ENCODE data around the gene TXNDC11.

The TXNDC11 gene

DNA sequence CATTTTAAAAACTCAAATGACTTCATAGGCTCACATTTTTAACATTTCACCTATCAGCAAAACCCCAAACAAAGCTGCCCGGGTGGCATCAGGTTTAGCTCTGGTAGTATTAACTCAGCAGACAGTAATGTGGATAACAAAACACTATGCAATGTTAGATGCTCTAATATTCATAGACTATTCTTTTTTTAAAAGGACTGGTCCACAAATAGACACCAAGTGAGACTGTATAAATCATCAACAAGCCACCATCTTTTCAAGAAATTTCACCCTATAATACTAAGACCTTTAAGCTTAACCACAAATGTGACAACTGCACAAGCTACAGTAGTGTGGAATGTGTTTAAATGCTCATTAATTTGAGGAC lies 54.2 kb downstream of the TXNDC11 start:
- no peak for DNase-seq (ENCODE audit: low spot score)

DNA sequence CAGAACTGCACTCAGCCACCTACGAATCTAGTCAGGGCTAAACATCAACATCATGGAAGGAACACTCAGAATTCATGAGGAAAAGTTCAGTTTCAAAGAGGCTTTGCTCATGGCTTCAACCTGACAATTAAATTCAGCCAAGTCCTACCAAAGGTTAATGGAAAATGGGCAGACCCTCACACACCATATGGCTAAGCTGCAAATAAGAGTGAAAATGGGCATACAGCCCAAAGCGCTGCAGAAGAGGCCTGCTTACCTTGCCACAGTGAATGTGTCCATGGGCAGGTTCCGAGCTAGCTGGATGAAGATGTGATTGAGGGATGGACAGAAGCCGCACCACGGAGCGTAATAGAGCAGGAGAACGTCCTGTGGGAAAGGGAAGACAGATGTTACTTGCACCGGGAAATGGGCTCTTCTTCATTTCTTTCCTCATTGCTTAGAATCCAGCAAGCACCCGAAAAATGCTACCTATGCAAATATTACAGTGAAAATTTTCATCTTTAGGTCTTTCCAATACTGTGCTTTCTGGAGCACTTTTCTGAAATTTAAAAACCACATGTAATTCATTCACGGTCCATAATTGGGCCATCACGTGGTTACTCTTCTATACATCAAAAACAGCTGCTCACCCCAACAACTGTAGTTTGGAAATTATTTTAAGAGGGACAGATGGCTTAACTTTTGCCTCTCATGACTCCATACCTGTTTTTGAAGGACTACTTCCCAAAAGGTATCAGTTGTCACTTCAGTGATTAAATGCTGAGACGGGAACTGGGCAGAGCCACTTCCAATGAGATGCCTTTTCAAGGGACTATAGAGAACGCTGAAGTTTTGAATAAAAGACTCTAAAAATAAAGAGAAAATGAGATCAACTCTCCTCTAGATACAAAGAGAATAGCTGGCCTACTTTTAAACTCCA lies 54.8 kb downstream of the TXNDC11 start:
- DNase-seq (ENCODE audit: low spot score), result no peak

DNA sequence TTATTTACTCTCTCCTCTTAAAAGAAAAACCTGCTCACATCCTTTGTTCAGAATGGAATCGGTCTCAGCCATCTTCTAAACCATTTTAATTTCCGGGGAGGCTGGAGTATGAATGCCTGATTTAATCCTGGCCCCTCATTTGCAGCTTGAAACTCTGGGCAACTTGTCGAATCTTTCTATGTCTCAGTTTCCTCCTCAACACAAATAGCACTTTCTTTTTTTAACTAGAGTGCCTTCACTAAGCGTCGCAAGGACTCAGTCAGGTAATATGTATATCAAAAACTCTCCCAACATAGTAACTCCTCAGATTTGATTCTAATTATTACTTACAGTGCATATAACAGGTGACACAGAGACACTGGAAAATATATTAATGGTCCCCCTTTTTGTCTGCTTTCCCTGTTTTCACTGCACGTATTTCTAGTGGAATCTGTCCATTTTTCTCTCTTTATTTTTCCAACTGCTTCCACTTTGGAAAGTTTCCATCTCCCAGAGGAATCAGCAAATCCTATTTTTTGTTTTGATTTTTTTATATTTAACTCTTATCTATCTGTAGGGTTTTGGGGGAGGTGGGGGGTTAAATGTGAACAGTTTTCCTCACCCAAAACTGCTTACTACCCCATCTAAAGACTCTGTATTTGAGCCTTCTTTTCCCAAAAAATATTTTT lies 55.8 kb downstream of the TXNDC11 start:
- DNase-seq (ENCODE audit: low spot score), result no peak

DNA sequence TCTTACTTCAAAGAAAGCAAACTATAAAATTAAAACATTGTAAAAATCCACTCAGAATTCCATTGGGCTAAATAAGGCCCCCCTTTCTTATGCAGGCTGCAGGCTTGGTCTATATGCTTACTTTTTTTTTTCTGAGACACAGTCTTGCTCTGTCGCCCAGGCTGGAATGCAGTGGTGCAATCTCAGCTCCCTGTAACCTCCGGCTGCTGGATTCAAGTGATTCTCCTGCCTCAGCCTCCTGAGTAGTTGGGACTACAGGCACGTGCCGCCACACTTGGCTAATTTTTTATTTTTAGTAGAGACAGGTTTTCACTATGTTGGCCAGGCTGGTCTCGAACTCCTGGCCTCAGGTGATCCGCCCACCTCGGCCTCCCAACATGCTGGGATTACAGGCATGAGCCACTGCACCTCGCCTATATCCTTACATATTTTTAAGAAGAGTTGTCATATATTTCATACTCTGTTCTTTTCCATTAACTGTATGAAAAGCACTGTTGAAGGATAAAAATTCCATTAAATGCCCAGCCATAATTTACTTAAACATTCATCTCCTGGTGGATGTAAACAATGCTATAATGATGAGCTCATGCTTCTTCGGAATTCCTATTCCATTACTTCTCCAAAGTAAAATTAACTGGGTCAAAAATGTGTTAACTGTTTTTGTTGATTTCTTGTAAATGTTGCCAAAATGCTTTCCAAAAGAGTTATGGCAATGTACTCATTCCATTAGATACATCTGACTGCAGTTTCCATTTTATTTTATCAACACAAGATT lies 56.6 kb downstream of the TXNDC11 start:
- DNase-seq (ENCODE audit: low spot score), result no peak

GRCh38 chr16:11684231-11685025 lies 58.2 kb downstream of the TXNDC11 start:
- no peak for DNase-seq (ENCODE audit: low spot score)

DNA sequence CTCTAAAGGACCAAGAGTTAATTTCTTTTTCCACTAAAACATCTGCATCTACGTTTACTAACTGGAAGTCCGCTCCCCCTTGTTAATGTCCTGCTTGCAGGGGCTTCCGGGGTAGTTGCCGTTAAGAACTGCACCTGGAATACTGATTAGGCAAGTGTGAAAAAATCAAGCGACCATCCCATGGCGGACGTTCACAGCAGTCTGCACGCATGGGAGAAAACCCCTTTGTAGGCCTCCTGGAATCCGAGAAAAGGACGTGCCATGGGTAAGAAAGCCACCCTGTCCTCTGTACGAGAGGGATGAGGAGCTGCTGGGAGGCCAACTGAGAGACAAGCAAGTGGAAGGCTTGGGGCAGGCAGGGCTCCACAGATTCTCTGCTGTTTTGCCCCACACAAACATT lies 59.5 kb downstream of the TXNDC11 start:
- DNase-seq (ENCODE audit: low spot score), result no peak

DNA sequence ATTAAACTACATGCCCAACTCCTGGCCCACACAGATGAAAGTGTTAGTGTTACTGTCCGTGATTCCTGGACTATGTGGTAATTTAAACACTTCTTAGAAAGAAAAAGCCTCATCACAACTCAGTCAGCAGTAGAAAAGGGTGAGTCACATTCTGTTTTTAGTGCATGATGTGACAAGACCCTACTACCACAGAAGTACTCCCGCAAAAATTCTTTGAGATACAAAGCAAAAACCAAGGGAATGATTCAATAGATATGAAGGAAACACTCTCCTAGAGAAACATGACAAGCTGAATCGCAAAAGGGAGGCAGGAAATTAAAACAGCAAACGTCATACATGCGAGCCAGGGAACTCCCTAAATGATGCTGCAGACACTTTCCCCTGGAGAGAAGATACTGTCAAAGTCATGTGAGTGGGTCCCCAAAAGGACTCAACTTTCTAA lies 60.0 kb downstream of the TXNDC11 start:
- peak; percentile 81 for DNase-seq (ENCODE audit: low spot score)

GRCh38 chr16:11681976-11682654 lies 60.5 kb downstream of the TXNDC11 start:
- DNase-seq (ENCODE audit: low spot score), result no peak

- DNase-seq (ENCODE audit: low spot score), result no peak
These were observed 61.1 kb downstream of the TXNDC11 start for GRCh38 chr16:11681556-11681955.

- no peak for DNase-seq (ENCODE audit: low spot score)
These were observed 62.4 kb downstream of the TXNDC11 start for GRCh38 chr16:11679941-11680911.

GRCh38 chr16:11679250-11679649 lies 63.4 kb downstream of the TXNDC11 start:
- no peak for DNase-seq (ENCODE audit: low spot score)

DNA sequence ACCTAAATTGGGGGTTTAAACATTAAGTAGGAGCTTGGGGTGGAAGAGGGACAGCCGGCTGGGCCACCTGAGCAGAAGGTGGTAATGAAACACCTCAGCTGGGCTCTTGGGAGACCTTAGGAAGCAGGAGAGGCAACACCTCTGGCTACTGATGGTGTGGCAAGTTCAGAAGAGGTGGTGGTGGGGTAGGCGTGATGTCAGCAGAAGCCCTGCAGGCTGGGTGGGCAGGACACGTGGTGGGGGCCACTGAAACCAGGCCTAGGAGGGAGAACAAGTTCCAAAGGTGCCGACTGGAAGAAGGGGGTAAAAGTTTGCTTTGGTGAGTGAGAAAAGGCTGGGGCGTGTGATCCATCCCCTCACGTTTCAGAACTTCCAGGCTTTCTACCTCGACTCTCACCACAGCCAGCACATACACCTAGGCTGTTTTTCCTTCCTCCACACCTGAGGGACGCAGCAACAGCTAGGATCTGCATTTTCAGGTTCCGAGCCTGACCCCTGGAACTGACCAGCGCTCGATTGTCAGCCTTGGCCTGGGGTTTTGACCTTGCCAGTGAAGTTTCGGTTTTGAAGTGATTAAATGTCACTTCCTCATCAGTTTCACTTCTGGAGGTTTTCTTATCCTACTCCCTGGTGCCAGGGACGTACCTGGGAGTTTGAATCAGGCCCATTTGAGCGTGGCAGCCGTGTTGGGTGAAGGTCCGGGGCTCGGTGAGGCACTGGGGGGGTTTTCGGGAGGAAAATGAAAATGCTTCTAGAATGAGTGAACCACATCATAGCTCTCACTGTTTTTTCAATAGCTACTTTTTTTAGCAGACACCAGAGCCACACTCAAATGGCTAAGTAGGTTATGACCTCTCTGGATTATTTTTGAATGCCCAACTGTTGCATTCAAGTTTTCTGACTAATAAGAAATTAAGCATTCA lies 64.4 kb downstream of the TXNDC11 start:
- no peak for DNase-seq (ENCODE audit: low spot score)

GRCh38 chr16:11677451-11677951 lies 65.2 kb downstream of the TXNDC11 start:
- DNase-seq (ENCODE audit: low spot score), result no peak

DNA sequence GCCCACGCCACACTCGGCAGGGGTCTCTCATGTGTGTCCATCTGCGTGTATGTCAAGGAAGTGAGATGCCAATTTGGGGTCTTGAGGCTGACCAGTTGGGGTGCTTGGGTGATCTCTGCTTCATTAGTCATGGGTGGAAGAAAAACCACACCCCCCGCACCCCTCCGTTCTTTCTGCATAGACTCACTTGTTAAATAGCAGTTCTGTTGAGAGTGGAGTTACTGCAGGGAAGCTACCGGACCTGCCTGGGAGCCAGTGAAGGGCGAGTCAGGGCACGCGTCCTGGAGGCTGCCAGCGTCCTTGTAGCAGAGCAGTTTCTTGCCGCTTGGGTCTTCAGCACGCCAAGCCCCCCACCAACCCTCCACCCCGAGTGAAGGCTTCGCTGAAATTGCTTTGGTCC lies 65.9 kb downstream of the TXNDC11 start:
- no peak for DNase-seq (ENCODE audit: low spot score)

DNA sequence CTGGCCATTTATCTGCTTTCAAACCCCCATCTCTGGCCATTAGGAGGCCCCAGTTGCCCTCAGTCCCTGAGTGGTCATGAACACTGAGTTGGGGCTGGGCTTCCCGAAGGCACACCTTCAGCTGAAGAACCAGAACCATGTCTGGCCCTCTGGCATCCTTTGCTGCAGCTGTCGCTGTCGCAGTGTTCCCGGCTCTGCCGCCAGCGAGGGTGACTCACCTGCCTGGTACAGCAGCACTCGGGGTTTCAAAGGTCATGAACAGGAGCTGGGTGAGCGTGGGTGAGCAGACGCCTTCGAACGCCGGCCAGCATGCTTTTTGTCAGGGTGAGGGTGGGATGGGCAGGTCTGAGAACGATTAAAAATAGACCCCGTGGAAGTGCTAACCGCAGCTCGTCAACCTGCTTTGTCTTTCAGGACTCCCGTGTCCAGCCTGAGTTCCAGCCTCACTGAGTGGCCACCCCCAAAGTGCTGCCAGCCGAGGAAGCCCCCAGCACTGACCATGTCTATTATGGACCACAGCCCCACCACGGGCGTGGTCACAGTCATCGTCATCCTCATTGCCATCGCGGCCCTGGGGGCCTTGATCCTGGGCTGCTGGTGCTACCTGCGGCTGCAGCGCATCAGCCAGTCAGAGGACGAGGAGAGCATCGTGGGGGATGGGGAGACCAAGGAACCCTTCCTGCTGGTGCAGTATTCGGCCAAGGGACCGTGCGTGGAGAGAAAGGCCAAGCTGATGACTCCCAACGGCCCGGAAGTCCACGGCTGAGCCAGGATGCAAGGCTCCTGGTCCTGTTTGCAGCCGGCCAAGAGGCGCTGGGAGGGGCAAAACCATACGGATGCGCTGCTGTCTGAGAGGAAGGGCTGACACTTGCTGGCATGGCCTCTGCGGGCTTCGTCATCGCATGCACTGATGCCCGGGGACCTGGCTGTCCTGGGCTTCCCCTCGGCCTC lies 66.8 kb downstream of the TXNDC11 start:
- no peak for DNase-seq (ENCODE audit: low spot score)

DNA sequence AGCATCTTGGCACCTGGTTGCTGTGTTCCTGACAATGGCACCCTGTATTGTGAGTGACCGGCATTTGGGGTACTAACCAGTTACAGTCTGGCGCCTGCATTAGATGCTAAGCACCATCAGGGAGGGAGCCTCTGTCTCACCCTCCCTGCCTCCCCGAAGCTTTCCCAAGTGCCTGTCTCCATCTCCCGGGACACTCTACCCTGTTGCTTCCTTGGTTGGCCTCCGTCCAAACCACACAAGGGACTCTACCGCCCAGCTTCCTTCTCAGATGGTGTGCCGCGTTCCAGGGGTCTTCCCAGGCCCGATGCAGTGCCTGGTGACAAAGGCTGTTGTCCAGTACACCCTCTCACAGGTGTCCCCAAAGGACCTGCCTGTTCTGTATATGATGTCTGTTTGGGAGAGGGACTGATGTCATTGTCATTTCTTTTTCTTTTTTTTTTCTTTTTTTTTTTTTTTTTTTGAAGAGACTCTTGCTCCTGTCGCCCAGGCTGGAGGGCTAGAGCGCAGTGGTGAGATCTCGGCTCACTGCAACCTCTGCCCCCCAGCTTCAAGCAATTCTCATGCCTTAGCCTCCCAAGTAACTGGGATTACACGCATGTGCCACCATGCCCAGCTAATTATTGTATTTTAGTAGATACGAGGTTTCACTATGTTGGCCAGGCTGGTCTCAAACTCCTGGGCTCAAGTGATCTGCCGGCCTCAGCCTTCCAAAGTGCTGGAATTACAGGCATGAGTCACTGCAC lies 67.7 kb downstream of the TXNDC11 start:
- DNase-seq (ENCODE audit: low spot score), result no peak
